Ovary (tissue), 3 donors: Measurements from ENCODE around the gene EPB41L2.

Source experiments
- POLR2A ChIP-seq: fragments of 450-650 bp; IDR thresholded peaks from one replicate; pipeline ENCODE4 v1.6.1; 2017; ENCODE audit warnings: antibody characterized with exemption, mild to moderate bottlenecking, moderate library complexity
- TF ChIP-seq, protein P1 (sequence below), 3 donors: fragments of 450-650 bp in 2 of 3; fragments of 200-600 bp in 1 of 3; IDR thresholded peaks; one replicate each; pipeline versions ENCODE4 v1.5.1 to v1.8.0; 2016 to 2022; ENCODE audit warnings: antibody characterized with exemption in 3 of 3, mild to moderate bottlenecking in 1 of 3
- donor health status: DM: no; HTN: no; CAD: no.

- TF ChIP-seq, protein P1, sequence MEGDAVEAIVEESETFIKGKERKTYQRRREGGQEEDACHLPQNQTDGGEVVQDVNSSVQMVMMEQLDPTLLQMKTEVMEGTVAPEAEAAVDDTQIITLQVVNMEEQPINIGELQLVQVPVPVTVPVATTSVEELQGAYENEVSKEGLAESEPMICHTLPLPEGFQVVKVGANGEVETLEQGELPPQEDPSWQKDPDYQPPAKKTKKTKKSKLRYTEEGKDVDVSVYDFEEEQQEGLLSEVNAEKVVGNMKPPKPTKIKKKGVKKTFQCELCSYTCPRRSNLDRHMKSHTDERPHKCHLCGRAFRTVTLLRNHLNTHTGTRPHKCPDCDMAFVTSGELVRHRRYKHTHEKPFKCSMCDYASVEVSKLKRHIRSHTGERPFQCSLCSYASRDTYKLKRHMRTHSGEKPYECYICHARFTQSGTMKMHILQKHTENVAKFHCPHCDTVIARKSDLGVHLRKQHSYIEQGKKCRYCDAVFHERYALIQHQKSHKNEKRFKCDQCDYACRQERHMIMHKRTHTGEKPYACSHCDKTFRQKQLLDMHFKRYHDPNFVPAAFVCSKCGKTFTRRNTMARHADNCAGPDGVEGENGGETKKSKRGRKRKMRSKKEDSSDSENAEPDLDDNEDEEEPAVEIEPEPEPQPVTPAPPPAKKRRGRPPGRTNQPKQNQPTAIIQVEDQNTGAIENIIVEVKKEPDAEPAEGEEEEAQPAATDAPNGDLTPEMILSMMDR (IDR thresholded peaks at IDR 0.05): no peak
- TF ChIP-seq POLR2A: no peak
Observed at GRCh38 chr6:130969166-130969565, 93.9 kb downstream of the EPB41L2 start.
